Caco-2 (cell line): ENCODE data around the gene DGKG. TPM values are rescaled to one million over a fixed set of nuclear protein-coding genes. Genes with fewer than 3 reads are reported as not detected.

ENCODE experiments used
- BruUV-seq: library from RNA; stranded (reverse); fragments of 400-500 nt; replicated peaks from 2 replicates; lab custom pipeline; 2021; lab: Mats Ljungman, UMichigan
- CTCF ChIA-PET: fragments of 300-600 bp; sonication (Branson Sonifier 250); formaldehyde crosslinking; loops from one replicate; lab custom pipeline; 2022; ENCODE audit warnings: antibody characterized with exemption; lab: Charles Lee
- POLR2A ChIA-PET: fragments of 300-600 bp; sonication (Branson Sonifier 250); formaldehyde crosslinking; loops from one replicate; lab custom pipeline; 2022; ENCODE audit warnings: antibody characterized with exemption; lab: Charles Lee
- DNase-seq, 2 experiments: peaks; one replicate each; pipeline versions ENCODE4 v3.0.0 to v3.0.0-alpha.2; 2020 to 2022
- H3K27me3 ChIP-seq: replicated peaks from 2 replicates; pipeline ENCODE4 v1.6.0; 2011; ENCODE audit warnings: low read length; ENCODE audit not compliant: control insufficient read depth, insufficient read depth
- H3K36me3 ChIP-seq: 2 replicates; pipeline ENCODE4 v1.5.1; 2011; ENCODE audit warnings: low read length; ENCODE audit not compliant: control insufficient read depth, insufficient read depth
- H3K4me1 ChIP-seq: fragments of 250-450 bp; sonication (Bioruptor Pico); 2 replicates; pipeline ENCODE4 v1.5.1; 2020; ENCODE audit warnings: mild to moderate bottlenecking
- H3K4me3 ChIP-seq: 2 replicates; pipeline ENCODE4 v1.5.1; 2011; ENCODE audit warnings: low read depth, mild to moderate bottlenecking, control low read depth, low read length
- H3K9me3 ChIP-seq: fragments of 250-450 bp; sonication (Bioruptor Pico); 2 replicates; pipeline ENCODE4 v1.5.1; 2020; ENCODE audit warnings: mild to moderate bottlenecking, moderate library complexity
- H3K27ac Mint-ChIP-seq: one replicate; pipeline ENCODE4 v1.8.0; 2022; ENCODE audit warnings: mixed read lengths; ENCODE audit not compliant: unreplicated experiment
- H3K27me3 Mint-ChIP-seq: one replicate; pipeline ENCODE4 v1.8.0; 2022; ENCODE audit warnings: mixed read lengths; ENCODE audit not compliant: insufficient read depth, unreplicated experiment
- H3K36me3 Mint-ChIP-seq: one replicate; pipeline ENCODE4 v1.8.0; 2022; ENCODE audit warnings: mild to moderate bottlenecking, mixed read lengths; ENCODE audit not compliant: insufficient read depth, unreplicated experiment
- H3K4me1 Mint-ChIP-seq: one replicate; pipeline ENCODE4 v1.8.0; 2022; ENCODE audit warnings: low read depth, mixed read lengths; ENCODE audit not compliant: unreplicated experiment
- H3K4me3 Mint-ChIP-seq: one replicate; pipeline ENCODE4 v1.8.0; 2022; ENCODE audit warnings: mild to moderate bottlenecking, moderate library complexity, mixed read lengths; ENCODE audit not compliant: unreplicated experiment
- H3K9me3 Mint-ChIP-seq: one replicate; pipeline ENCODE4 v1.8.0; 2022; ENCODE audit warnings: mixed read lengths; ENCODE audit not compliant: unreplicated experiment
- intact Hi-C: fragments of 100-400 bp; cut with micrococcal nuclease; formaldehyde crosslinking; loops from one replicate; pipeline ENCODE4 v1.10.0; 2022; ENCODE audit not compliant: unreplicated experiment
- total RNA-seq: library from RNA; stranded (reverse); gene quantifications from 2 replicates; pipeline ENCODE4 v1.2.3, GENCODE V29; 2022
- TF ChIP-seq, protein P1 (sequence below), 2 experiments: fragments of 200-600 bp in 1 of 2; IDR thresholded peaks; 1 replicate in 1 of 2; 2 replicates in 1 of 2; pipeline versions ENCODE4 v1.5.1 to v1.8.0; 2011 to 2022; ENCODE audit warnings: antibody characterized with exemption in 1 of 2, control low read depth in 1 of 2, inconsistent platforms in 1 of 2, low read depth in 1 of 2, low read length in 1 of 2, mild to moderate bottlenecking in 1 of 2, moderate library complexity in 1 of 2; ENCODE audit not compliant: insufficient read depth in 1 of 2, severe bottlenecking in 1 of 2, unreplicated experiment in 1 of 2

The DGKG gene
- total RNA-seq, 1 experiment from 2014 or later: 0.32 TPM

DNA sequence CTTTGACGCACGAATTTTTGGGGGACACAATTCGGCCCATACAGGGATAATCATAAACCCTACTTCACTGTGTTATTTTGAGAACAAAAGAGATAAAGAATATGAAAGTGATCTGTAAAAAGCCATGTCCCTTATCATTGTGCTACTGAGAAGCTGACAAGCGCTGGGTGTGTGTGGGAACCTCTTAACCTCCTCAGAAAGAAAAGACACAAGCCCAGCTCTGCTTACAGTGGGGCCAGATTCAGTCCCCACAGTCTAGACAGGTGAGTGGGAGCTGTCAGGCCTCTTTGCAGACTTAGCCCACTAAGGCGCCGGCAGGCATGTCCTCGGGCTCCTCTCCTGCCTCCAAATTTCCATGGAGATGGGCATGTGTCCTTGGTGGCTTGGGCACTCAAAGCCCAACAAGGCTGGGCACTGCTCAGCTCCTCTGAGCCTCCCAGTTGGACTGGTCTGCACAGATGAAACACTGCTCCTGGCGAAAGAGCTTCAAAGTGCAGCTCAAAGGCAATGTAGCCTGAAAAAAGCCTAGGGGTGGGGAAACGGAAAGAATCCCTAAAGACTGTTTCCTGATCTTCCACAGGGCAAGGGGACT, 188.7 kb downstream of the DGKG start:
- ChIA-PET POLR2A (no interaction called here), CTCF (interaction anchor here (0.6 to 1.0 kb wide), 2 partner anchors 220 to 1953 kb away, joined by 3 to 5 read pairs; no protein-coding TSS in a partner anchor)
- H3K27me3 Mint-ChIP-seq: no peaks in the 10 kb centered on the region
- peak overlapping the region; percentile 36 for H3K27ac Mint-ChIP-seq
- H3K9me3 ChIP-seq: peaks cover 6% of the 10 kb centered on the region
- H3K36me3 ChIP-seq: no peaks in the 10 kb centered on the region
- H3K36me3 Mint-ChIP-seq: no peaks in the 10 kb centered on the region
- peaks cover 36% of the 10 kb centered on the region for H3K4me1 Mint-ChIP-seq
- peaks cover 32% of the 10 kb centered on the region for H3K4me1 ChIP-seq
- no peaks in the 10 kb centered on the region for H3K9me3 Mint-ChIP-seq
- no peak for DNase-seq
- TF ChIP-seq, protein P1, sequence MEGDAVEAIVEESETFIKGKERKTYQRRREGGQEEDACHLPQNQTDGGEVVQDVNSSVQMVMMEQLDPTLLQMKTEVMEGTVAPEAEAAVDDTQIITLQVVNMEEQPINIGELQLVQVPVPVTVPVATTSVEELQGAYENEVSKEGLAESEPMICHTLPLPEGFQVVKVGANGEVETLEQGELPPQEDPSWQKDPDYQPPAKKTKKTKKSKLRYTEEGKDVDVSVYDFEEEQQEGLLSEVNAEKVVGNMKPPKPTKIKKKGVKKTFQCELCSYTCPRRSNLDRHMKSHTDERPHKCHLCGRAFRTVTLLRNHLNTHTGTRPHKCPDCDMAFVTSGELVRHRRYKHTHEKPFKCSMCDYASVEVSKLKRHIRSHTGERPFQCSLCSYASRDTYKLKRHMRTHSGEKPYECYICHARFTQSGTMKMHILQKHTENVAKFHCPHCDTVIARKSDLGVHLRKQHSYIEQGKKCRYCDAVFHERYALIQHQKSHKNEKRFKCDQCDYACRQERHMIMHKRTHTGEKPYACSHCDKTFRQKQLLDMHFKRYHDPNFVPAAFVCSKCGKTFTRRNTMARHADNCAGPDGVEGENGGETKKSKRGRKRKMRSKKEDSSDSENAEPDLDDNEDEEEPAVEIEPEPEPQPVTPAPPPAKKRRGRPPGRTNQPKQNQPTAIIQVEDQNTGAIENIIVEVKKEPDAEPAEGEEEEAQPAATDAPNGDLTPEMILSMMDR (IDR thresholded peaks at IDR 0.05; ENCODE audit: insufficient read depth in 1 of 2, low read depth in 1 of 2, low read length in 1 of 2, severe bottlenecking in 1 of 2, unreplicated experiment in 1 of 2): no peak
- H3K27me3 ChIP-seq: no peaks in the 10 kb centered on the region
- H3K4me3 ChIP-seq: no peak overlapping the region
- no peak overlapping the region for H3K4me3 Mint-ChIP-seq
- intact Hi-C loops: no loop called here
- no TSS peak for BruUV-seq

DNA sequence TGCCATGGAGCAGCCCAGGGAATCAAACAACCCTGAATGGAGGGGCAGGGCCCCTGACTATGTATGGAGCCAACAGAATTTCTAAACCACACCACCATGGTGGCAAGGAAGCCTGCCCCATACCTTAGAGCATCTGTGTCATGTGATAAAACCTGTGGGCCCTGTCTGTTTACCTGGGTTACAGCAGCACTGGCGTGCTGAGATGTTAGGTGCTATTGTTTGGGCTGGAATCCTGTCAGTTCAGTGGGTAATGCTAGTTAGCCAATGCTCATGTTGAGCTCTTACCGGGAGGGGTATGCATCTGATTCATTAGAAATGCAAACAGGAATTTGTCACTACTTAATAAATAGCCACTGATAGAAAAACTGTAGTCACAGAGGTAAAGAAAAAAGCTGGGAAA, 189.7 kb downstream of the DGKG start:
- Histone ChIP-seq H3K9me3 (no peaks in the 10 kb centered on the region), H3K27me3 (no peaks in the 10 kb centered on the region), H3K36me3 (no peaks in the 10 kb centered on the region), H3K4me3 (no peak overlapping the region), H3K4me1 (peaks cover 27% of the 10 kb centered on the region)
- ChIA-PET CTCF (interaction anchor here (1.0 kb wide), 1 partner anchor 219 kb away, joined by 3 read pairs; no protein-coding TSS in a partner anchor), POLR2A (no interaction called here)
- Mint-ChIP-seq H3K4me1 (peaks cover 39% of the 10 kb centered on the region), H3K27me3 (no peaks in the 10 kb centered on the region), H3K9me3 (no peaks in the 10 kb centered on the region), H3K27ac (no peak overlapping the region), H3K4me3 (no peak overlapping the region), H3K36me3 (no peaks in the 10 kb centered on the region)
- intact Hi-C loops: no loop called here
- BruUV-seq: no TSS peak
- TF ChIP-seq, protein P1 (IDR thresholded peaks at IDR 0.05; ENCODE audit: insufficient read depth in 1 of 2, low read depth in 1 of 2, low read length in 1 of 2, severe bottlenecking in 1 of 2, unreplicated experiment in 1 of 2): no peak
- DNase-seq: no peak

DNA sequence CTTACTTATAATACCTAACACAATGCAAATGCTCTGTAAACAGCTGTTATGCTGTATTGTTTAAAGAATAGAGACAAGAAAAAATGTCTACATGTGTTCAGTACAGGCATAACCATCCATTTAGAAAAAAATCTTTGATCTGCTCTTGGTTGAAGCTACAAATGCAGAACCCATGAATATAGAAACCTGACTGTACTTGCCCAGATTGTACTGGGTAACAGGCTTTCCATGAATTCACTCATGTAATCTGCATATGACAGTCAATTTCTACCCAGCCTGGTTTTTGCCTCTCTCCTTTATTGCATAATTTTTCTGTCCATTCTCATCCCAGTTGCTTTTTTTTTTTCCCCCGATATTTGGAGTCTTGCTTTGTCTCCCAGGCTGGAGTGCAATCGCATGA, 190.5 kb downstream of the DGKG start:
- peaks cover 34% of the 10 kb centered on the region for H3K4me1 Mint-ChIP-seq
- ChIA-PET POLR2A (interaction anchor here (0.6 kb wide), 1 partner anchor 18 kb away, joined by 3 read pairs; no protein-coding TSS in a partner anchor), CTCF (no interaction called here)
- H3K9me3 Mint-ChIP-seq: no peaks in the 10 kb centered on the region
- H3K9me3 ChIP-seq: no peaks in the 10 kb centered on the region
- H3K4me3 Mint-ChIP-seq: no peak overlapping the region
- intact Hi-C loops: no loop called here
- no peaks in the 10 kb centered on the region for H3K27me3 Mint-ChIP-seq
- H3K4me1 ChIP-seq: peaks cover 19% of the 10 kb centered on the region
- no peak overlapping the region for H3K4me3 ChIP-seq
- H3K27ac Mint-ChIP-seq: no peak overlapping the region
- no TSS peak for BruUV-seq
- H3K36me3 ChIP-seq: no peaks in the 10 kb centered on the region
- no peak for DNase-seq
- H3K27me3 ChIP-seq: no peaks in the 10 kb centered on the region
- no peaks in the 10 kb centered on the region for H3K36me3 Mint-ChIP-seq
- TF ChIP-seq, protein P1 (IDR thresholded peaks at IDR 0.05; ENCODE audit: insufficient read depth in 1 of 2, low read depth in 1 of 2, low read length in 1 of 2, severe bottlenecking in 1 of 2, unreplicated experiment in 1 of 2): no peak
